ENCODE data around the gene PLXNC1. TPM values are rescaled to one million over a fixed set of nuclear protein-coding genes. Genes with fewer than 3 reads are reported as not detected.
A peak's percentile ranks its signal among the peaks of the same experiment; 100 is the strongest.

The PLXNC1 gene
- polyA plus RNA-seq, 1 experiment, result 2.2 TPM

GRCh38 chr12:94322346-94322745 is 174.0 kb downstream of the PLXNC1 start:
- POLR2A ChIA-PET, result no interaction called here
- DNase-seq (ENCODE audit: low read depth), result no peak

GRCh38 chr12:94326234-94326633 is 177.9 kb downstream of the PLXNC1 start:
- Histone ChIP-seq H3K4me3 (ENCODE audit: low read depth, low read length) (no peak overlapping the region), H3K36me3 (ENCODE audit: control insufficient read depth, insufficient read depth, low read length) (peaks cover 10% of the 10 kb centered on the region), H3K27me3 (ENCODE audit: control insufficient read depth, insufficient read depth, low read length) (no peaks in the 10 kb centered on the region)
- POLR2A ChIA-PET, result no interaction called here
- CTCF ChIA-PET, result no interaction called here
- no peak for TF ChIP-seq CTCF (IDR thresholded peaks at IDR 0.05; ENCODE audit: insufficient read depth, low read depth, low read length)
- DNase-seq (ENCODE audit: low read depth), result no peak

More at GRCh38 chr12:94322346-94322745, 174.0 kb downstream of the PLXNC1 start:
- Histone ChIP-seq H3K27me3 (ENCODE audit: control insufficient read depth, insufficient read depth, low read length) (no peaks in the 10 kb centered on the region), H3K36me3 (ENCODE audit: control insufficient read depth, insufficient read depth, low read length) (peaks cover 10% of the 10 kb centered on the region), H3K4me3 (ENCODE audit: low read depth, low read length) (no peak overlapping the region)
- no peak for TF ChIP-seq CTCF (IDR thresholded peaks at IDR 0.05; ENCODE audit: insufficient read depth, low read depth, low read length)
- CTCF ChIA-PET, result no interaction called here

GRCh38 chr12:94326727-94327126 is 178.3 kb downstream of the PLXNC1 start:
- ChIA-PET CTCF (no interaction called here), POLR2A (interaction anchor here (0.5 kb wide), 1 partner anchor 63 kb away, joined by 3 read pairs; no protein-coding TSS in a partner anchor)
- peak; percentile 55 for DNase-seq (ENCODE audit: low read depth)
- Histone ChIP-seq H3K4me3 (ENCODE audit: low read depth, low read length) (no peak overlapping the region), H3K27me3 (ENCODE audit: control insufficient read depth, insufficient read depth, low read length) (no peaks in the 10 kb centered on the region), H3K36me3 (ENCODE audit: control insufficient read depth, insufficient read depth, low read length) (peaks cover 7% of the 10 kb centered on the region; the same call in 1 of the 2 replicates)
- TF ChIP-seq CTCF (IDR thresholded peaks at IDR 0.05; ENCODE audit: insufficient read depth, low read depth, low read length), result no peak

- POLR2A ChIA-PET, result no interaction called here
- DNase-seq (ENCODE audit: low read depth), result no peak
Measured at GRCh38 chr12:94327809-94328208, 179.4 kb downstream of the PLXNC1 start.

GRCh38 chr12:94329366-94329765 is 181.0 kb downstream of the PLXNC1 start:
- no peaks in the 10 kb centered on the region for H3K36me3 ChIP-seq (ENCODE audit: control insufficient read depth, insufficient read depth, low read length)
- CTCF ChIA-PET, result interaction anchor here (0.6 kb wide), 1 partner anchor 1866 kb away, joined by 4 read pairs; no protein-coding TSS in a partner anchor
- POLR2A ChIA-PET, result no interaction called here
- H3K4me3 ChIP-seq (ENCODE audit: low read depth, low read length), result no peak overlapping the region
- TF ChIP-seq CTCF (IDR thresholded peaks at IDR 0.05; ENCODE audit: insufficient read depth, low read depth, low read length), result no peak
- no peak for DNase-seq (ENCODE audit: low read depth)
- H3K27me3 ChIP-seq (ENCODE audit: control insufficient read depth, insufficient read depth, low read length), result no peaks in the 10 kb centered on the region

More at GRCh38 chr12:94327809-94328208, 179.4 kb downstream of the PLXNC1 start:
- Histone ChIP-seq H3K4me3 (ENCODE audit: low read depth, low read length) (no peak overlapping the region), H3K27me3 (ENCODE audit: control insufficient read depth, insufficient read depth, low read length) (no peaks in the 10 kb centered on the region), H3K36me3 (ENCODE audit: control insufficient read depth, insufficient read depth, low read length) (peaks cover 6% of the 10 kb centered on the region; the same call in 1 of the 2 replicates)
- CTCF ChIA-PET, result no interaction called here
- no peak for TF ChIP-seq CTCF (IDR thresholded peaks at IDR 0.05; ENCODE audit: insufficient read depth, low read depth, low read length)

Data from BJ (cell line).